Activated CD4-positive, alpha-beta T cell treated with anti-CD3 and anti-CD28 coated beads, Interleukin-2, amount 50 U/mL, for 16 hours (primary cell): ENCODE data around the gene CDHR5.
"Not testable (repeated sequence)": the region's sequence is repeated elsewhere in the genome, so short reads cannot be mapped to it uniquely, and the experiment has no call there.

ENCODE experiments used
- DNase-seq: peaks from one replicate; pipeline ENCODE4 v3.0.0-alpha.2; 2020

CDHR5 gene

GRCh38 chr11:581752-582151 lies 43.0 kb downstream of the CDHR5 start:
- no peak for DNase-seq

GRCh38 chr11:581342-581741 lies 43.4 kb downstream of the CDHR5 start:
- no peak for DNase-seq

DNA sequence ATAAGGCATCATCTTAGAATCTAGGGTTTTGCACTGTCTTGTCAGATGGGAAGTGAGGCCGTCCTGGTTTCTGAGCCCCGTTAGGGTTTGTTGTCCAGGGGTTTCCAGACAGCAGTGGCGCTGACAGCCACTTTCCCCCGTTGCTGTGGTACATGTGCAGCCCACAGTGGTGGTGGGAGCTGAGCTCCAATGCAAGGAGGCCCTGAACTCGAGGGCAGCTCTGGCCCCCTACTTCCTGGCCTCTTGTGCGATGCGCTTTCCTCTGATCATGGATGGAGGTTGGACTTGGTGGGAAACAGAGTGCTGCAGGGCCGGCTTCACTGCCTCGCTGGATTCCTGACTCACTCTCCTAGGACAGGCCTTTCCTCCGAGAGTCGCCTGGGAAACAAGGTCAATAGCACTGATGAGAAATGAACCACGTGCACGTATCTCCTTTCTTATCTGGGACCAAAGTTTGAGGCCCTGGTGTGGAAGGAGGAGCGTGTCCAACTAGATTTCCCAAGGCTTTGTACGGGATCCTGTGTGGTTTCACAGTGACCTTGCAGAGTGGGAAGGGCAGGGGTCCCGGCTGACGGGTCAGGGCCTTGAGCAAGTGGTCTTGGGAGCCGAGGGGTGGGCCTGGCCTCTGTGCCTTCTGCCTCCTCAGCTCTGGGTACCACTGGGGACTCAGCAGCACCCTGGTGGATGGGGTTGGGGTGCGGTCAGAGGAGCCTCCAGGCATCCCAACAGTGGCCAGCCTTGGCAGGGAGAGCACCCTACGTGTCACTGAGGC lies 44.7 kb downstream of the CDHR5 start:
- no peak for DNase-seq

DNA sequence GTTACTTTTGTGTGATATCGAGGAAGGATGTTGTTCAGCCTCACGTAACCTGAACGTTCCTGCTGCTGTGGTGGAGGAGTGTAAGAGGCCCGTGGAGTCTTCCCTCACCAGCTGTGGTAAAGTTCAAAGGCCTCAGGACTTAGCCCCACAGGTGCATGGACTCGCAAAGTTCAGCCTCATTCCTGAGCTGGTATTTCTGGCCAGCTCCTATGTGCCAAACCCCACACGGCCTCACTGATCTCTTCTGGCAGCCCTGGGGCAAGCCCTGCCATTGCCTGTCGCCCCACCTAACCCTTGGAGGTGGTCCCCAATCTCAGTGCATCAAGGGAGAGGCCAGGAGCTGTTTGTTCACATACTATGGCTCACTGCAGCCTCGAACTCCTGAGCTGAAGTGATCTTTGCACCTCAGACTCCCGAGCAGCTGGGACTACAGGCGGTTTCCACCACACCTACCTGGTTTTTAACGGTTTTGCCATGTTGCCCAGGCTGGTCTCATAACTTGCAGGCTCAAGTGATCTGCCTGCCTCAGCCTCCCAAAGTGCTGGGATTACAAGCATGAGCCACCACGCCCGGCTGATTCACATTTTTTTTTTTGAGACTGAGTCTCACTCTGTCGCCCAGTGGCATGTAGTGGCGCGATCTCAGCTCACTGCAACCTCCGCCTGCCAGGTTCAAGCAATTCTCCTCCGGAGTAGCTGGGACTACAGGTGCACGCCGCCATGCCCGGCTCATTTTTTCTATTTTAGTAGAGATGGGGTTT lies 46.3 kb downstream of the CDHR5 start:
- no peak for DNase-seq

- no peak for DNase-seq
These were observed 47.2 kb downstream of the CDHR5 start for GRCh38 chr11:577611-577894.

DNA sequence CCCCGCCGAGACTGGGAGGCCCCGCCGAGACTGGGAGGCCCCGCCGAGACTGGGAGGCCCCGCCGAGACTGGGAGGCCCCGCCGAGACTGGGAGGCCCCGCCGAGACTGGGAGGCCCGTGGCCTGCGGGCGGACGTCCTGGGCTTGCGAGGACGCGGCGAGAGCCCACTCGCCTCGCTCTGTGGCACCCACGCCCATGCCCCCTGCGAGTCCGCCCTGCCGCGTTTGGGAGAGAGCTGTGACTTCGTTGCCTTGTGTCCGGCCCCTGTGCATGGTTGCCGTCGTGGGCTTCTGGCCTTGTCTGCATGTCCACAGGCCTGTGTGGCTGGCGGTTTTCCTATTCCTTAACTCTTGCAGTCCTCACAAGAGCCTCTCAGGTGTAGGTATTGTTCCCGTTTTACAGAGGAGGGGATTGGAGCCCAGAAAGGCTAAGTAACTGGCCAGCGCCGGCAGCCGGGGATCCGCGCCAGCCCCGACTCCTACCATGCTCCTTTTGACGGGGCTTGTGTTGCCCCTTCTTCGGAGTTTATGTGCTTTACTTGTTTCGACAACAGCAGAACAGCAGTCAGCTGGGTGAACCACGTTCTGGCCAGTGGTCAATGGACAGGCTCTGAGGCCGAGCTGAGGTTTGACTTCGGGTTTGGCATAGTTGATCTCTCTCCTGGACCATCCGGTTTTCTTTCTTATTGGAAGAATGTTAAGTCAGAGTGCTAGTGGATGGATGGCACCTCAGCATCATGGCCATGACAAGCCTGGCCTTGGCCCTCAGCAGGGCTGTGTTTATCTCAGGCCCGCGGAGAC lies 47.7 kb downstream of the CDHR5 start:
- DNase-seq, result no peak

DNA sequence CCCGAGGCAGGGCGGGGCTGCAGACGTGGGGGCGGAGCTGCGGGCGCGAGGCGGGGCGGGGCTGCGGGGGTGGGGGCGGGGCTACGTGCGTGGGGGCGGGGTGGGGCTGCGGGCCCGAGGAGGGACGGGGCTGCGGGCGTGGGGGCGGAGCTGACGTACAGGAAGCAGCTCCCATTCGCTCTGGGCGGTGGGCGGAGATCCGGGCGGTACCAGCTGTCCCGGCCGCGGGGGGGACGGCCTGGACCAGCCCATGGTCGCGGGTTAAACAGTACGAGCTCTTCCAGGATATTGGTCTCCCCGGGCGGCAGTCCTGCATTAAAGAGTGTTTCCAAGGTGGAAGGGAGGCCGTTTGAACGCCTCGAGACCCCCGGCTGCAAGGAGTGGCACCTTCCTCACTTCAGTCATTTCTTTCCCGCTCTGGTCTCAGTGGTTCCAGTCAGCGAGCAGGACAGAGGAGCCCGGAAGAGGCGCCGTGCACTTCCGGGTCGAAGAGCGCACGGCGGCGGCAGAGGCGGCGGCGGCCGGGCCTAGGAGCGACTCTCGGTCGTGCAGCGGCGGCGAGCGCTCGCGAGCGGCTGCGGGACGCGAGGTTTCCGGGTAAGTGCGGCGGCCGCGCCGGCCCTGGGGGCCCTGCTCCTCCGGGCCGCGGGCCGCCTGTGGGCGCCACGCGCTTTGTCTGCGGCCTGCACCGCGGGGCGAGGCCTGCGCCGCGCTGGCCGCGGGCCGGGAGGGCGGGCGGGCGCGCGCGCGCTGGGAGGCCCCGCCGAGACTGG lies 48.6 kb downstream of the CDHR5 start, which contains the start of gene PHRF1:
PHRF1 (plus strand) TSS at position 475 of the 773 bp plus-strand sequence. CDS start 5,043 bp downstream, outside the sequence.
- DNase-seq, result peak; percentile 93

GRCh38 chr11:575313-575995 lies 49.3 kb downstream of the CDHR5 start:
- no peak for DNase-seq

GRCh38 chr11:574632-575312 lies 50.0 kb downstream of the CDHR5 start:
- DNase-seq, result no peak

- not testable (repeated sequence) for DNase-seq
These were observed 50.7 kb downstream of the CDHR5 start for GRCh38 chr11:574031-574570.

DNA sequence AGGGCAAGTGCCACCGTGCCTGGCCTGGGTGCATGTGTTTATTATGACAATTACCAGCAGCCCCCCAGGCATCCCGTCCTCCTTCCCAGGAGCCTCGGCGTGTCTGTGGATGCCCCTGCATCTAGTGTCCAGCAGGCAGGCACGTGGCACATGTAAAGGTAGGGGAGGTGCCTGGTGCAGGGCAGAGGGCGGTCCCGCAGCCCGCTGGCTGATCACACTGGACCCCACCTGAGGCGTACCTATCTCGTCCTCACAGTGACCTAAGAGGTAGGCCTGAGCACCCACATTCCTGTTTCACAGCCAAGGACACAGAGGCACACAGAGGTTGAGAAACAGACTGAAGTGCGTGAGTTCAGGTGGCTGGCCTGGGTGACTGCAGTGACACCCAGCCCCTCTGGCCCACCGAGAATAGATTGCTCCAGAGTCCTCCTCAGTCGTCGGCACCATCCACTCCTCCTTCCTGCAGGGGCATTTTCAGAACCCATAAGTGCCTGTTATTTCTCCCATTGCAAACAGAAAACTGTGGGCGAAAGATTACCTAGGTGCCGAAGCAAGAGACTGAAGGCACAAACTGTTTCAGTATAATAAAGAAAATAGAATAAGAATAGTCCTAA lies 51.5 kb downstream of the CDHR5 start:
- no peak for DNase-seq

- no peak for DNase-seq
These were observed 53.0 kb downstream of the CDHR5 start for GRCh38 chr11:571802-572185.

DNA sequence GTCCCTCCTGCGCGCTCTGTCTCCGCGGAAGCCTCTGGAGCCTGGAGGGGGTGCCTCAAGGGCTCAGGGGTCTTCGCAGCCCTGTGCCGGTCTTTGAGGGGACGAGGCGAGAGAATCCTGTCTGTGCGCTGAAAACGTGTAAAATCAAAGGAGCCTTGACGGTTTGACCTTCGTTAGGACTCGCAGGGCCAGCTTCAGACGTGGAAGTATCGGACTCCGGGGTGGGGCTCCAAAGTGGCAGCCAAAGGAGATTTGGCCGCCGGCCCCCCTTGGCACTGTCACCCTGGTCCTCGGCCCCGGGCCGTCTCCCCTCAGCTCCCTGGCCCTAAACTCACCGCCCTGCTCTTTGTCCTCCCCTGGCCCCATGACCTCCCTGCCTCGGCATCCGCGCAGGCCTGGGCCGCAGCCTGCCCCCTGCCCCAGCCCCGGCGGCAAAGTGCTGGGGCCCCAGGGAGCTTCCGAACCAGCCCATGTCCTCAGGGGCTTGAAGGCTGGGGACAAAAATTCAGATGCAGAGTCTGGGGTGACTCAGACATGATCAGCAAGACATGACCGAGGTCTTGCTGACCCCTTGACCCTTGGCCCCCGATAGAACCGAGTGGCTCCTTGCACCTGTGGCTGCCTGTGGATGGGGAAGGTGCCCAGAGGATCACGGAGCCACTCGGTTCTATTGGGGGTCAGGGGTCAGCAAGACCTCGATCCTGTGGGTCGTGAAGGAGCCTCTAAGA lies 55.4 kb downstream of the CDHR5 start:
- no peak for DNase-seq

- DNase-seq, result peak; percentile 93
These were observed 56.2 kb downstream of the CDHR5 start for GRCh38 chr11:568306-569157.

GRCh38 chr11:567629-568292 lies 57.0 kb downstream of the CDHR5 start:
- no peak for DNase-seq

DNA sequence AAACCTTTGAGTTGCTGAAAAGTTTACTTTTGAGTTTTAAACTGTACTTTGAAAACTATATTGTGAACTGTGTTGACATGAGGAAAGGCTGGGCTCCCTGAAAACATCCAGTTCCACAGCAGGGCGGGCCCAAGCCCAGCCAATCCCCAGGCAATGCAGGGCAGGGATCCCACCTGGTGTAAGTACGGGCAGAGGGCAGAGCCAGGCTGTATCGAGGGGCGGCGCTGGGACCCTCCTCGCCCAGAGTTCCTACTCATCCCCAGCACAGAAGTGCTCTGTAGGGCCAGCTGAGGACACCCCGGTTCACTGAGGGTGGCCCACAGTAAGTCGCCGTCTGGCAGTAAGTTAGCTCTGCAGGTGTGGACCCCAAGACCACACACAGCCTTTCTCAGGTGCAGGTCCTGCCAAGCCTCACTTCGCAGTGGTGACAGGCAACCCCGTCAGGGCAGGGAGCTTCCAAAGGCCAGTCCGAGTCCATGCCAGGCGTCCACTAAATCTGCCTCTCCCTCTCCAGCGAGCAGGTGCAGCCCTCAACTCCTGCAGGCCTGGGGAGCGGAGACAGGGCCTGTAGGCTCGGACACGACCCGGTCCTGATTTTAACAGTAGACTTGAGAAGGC lies 57.6 kb downstream of the CDHR5 start:
- DNase-seq, result no peak
